ENCODE data around the gene NUDT22.
"Not testable (repeated sequence)": the region's sequence is repeated elsewhere in the genome, so short reads cannot be mapped to it uniquely, and the experiment has no call there.

NUDT22 gene

GRCh38 chr11:64237484-64237951 lies 11.4 kb downstream of the NUDT22 start:
- Histone ChIP-seq H3K36me3 (replicated peaks) (peaks cover 21% of the 10 kb centered on the region), H3K4me3 (no peak overlapping the region), H3K4me1 (peaks cover 23% of the 10 kb centered on the region), H3K9me3 (no peaks in the 10 kb centered on the region), H3K27me3 (ENCODE audit: low read depth) (no peaks in the 10 kb centered on the region)
- in situ Hi-C loops (cut with MboI; ENCODE audit: low sequenced_read_pairs), result no loop called here
- DNase-seq (ENCODE audit: low spot score in 2 of 2), result no peak

DNA sequence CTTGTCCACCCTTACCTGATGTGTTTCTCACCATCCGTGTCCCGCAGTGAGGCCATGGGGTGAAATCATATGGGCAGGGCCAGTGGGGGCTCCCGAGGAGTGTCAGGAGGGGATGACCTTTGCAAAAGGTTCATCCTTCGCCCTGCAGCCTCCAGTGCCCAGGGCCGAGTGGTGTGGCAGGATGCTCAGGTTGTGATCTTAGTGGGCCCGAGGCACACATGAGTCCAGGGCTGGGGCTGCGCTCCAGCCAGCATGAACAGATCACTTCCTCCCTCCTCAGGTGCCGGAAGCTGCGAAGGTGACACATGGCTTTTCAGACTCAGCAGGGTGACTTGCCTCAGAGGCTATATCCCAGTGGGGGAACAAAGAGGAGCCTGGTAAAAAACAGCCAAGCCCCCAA lies 12.0 kb downstream of the NUDT22 start:
- H3K27me3 ChIP-seq (ENCODE audit: low read depth), result no peaks in the 10 kb centered on the region
- H3K9me3 ChIP-seq, result no peaks in the 10 kb centered on the region
- peaks cover 26% of the 10 kb centered on the region for H3K4me1 ChIP-seq
- no peak for DNase-seq (ENCODE audit: low spot score in 2 of 2)
- H3K36me3 ChIP-seq (replicated peaks), result peaks cover 26% of the 10 kb centered on the region
- in situ Hi-C loops (cut with MboI; ENCODE audit: low sequenced_read_pairs), result no loop called here
- no peak overlapping the region for H3K4me3 ChIP-seq

GRCh38 chr11:64238999-64239398 lies 12.9 kb downstream of the NUDT22 start:
- in situ Hi-C loops (cut with MboI; ENCODE audit: low sequenced_read_pairs), result no loop called here
- no peak for DNase-seq (ENCODE audit: low spot score in 2 of 2)
- Histone ChIP-seq H3K36me3 (replicated peaks) (peaks cover 34% of the 10 kb centered on the region), H3K4me1 (peaks cover 23% of the 10 kb centered on the region), H3K27me3 (ENCODE audit: low read depth) (no peaks in the 10 kb centered on the region), H3K9me3 (no peaks in the 10 kb centered on the region), H3K4me3 (no peak overlapping the region)

GRCh38 chr11:64239662-64240434 lies 13.8 kb downstream of the NUDT22 start:
- peaks cover 22% of the 10 kb centered on the region for H3K4me1 ChIP-seq
- in situ Hi-C loops (cut with MboI; ENCODE audit: low sequenced_read_pairs), result no loop called here
- DNase-seq (ENCODE audit: low spot score in 2 of 2), result no peak

GRCh38 chr11:64240435-64241240 lies 14.6 kb downstream of the NUDT22 start, which contains the start of gene FKBP2:
FKBP2 (plus strand) TSS chr11:64241095; CDS start chr11:64242388, 1,293 bp downstream.
- in situ Hi-C loops (cut with MboI; ENCODE audit: low sequenced_read_pairs), result no loop called here
- peak within 1 kb of the TSS; percentile 97 for H3K4me3 ChIP-seq
- H3K36me3 ChIP-seq (replicated peaks), result peaks cover 45% of the 10 kb centered on the region
- no peaks in the 10 kb centered on the region for H3K9me3 ChIP-seq
- DNase-seq (ENCODE audit: low spot score in 2 of 2), result peak; percentile 92 to 97
- no peaks in the 10 kb centered on the region for H3K27me3 ChIP-seq (ENCODE audit: low read depth)
- peaks cover 18% of the 10 kb centered on the region for H3K4me1 ChIP-seq

More at GRCh38 chr11:64239662-64240434, 13.8 kb downstream of the NUDT22 start:
- Histone ChIP-seq H3K4me3 (peak overlapping the region; percentile 97), H3K36me3 (replicated peaks) (peaks cover 38% of the 10 kb centered on the region), H3K9me3 (no peaks in the 10 kb centered on the region), H3K27me3 (ENCODE audit: low read depth) (no peaks in the 10 kb centered on the region)

- Histone ChIP-seq H3K4me1 (peaks cover 18% of the 10 kb centered on the region), H3K9me3 (no peaks in the 10 kb centered on the region), H3K27me3 (ENCODE audit: low read depth) (no peaks in the 10 kb centered on the region), H3K36me3 (replicated peaks) (peaks cover 45% of the 10 kb centered on the region), H3K4me3 (peak overlapping the region; percentile 97)
- in situ Hi-C loops (cut with MboI; ENCODE audit: low sequenced_read_pairs), result no loop called here
- peak in 1 of 2 experiments; percentile 100 for DNase-seq (ENCODE audit: low spot score in 2 of 2)
These were observed 15.1 kb downstream of the NUDT22 start for GRCh38 chr11:64241241-64241490.

DNA sequence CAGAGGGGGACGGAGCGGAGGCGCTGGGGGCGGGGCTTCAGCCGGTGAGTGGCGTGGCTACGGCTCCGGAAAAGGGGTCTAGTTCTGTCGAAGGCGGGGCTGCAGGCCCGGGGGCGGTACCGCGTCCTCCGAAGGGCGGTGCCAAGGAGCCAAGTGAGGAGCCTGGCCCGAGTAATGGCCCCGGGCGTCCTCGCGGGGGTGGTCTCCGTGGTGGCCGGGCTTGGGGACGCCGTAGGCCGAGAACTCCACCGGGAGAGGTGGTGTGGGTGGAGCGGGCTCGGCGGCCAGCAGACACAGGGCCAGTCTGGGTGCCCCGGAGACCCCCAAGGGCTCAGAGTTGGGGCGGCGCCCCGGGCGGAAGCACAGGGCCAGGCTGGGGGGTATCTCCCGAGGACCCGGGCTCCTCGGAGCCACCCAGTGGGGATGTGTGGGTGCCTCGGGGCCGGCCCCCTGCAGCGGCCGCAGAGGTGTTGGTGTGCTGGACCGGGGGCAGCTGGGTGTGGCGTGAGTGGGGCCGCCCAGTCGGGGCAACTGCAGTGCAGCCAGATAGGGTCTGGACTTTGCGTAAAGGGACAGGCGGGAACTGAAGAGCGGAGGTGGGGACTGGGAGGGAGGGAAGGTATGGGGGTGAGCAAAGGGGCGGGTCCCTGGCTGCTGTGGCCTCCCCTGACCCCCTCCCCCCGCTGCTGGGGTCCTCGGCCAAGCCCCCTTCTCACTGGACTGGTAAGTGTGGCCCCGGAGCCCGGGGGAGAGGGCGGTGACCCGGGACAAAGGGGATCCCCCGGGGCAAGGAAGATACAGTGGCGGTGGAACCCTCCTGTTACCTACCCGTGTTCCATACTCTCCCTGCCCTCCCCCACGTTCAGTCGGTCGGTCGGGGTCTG lies 15.7 kb downstream of the NUDT22 start:
- H3K27me3 ChIP-seq (ENCODE audit: low read depth), result no peaks in the 10 kb centered on the region
- H3K4me3 ChIP-seq, result peak overlapping the region; percentile 97
- no peaks in the 10 kb centered on the region for H3K9me3 ChIP-seq
- peaks cover 45% of the 10 kb centered on the region for H3K36me3 ChIP-seq (replicated peaks)
- DNase-seq (ENCODE audit: low spot score in 2 of 2), result peak; percentile 77 to 97
- peaks cover 18% of the 10 kb centered on the region for H3K4me1 ChIP-seq
- in situ Hi-C loops (cut with MboI; ENCODE audit: low sequenced_read_pairs), result no loop called here

DNA sequence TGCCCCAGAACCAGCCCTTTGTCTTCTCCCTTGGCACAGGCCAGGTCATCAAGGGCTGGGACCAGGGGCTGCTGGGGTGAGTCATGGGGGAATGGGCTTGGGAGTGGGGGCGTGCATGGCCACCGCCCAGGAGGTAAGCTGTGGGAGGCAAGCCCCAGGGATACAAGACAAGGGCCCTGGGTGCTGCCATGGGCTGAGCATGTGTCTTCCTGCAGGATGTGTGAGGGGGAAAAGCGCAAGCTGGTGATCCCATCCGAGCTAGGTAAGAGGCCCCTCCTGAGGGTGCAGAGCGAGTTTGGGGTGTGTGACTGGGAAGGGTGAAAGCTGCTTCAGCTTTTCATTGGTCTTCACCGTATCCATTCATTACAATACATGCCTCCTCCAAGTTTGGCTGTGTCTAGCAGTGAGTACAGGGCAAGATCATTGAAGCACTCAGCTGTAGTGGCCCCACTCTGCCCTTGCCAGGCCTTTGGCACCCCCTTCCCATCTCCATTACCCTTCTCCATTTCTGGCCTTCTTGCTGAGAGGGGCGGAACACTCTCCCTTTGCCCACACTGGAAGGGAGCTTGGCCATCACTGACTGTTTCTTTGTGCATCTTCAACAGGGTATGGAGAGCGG lies 17.3 kb downstream of the NUDT22 start:
- Histone ChIP-seq H3K27me3 (ENCODE audit: low read depth) (no peaks in the 10 kb centered on the region), H3K4me1 (peaks cover 22% of the 10 kb centered on the region), H3K9me3 (no peaks in the 10 kb centered on the region), H3K36me3 (replicated peaks) (peaks cover 37% of the 10 kb centered on the region), H3K4me3 (peak overlapping the region; percentile 97; the same call in 1 of the 2 replicates)
- DNase-seq (ENCODE audit: low spot score in 2 of 2), result no peak
- in situ Hi-C loops (cut with MboI; ENCODE audit: low sequenced_read_pairs), result no loop called here

- H3K4me3 ChIP-seq, result no peak overlapping the region
- peaks cover 22% of the 10 kb centered on the region for H3K4me1 ChIP-seq
- no peaks in the 10 kb centered on the region for H3K9me3 ChIP-seq
- in situ Hi-C loops (cut with MboI; ENCODE audit: low sequenced_read_pairs), result no loop called here
- peaks cover 34% of the 10 kb centered on the region for H3K36me3 ChIP-seq (replicated peaks)
- no peak for DNase-seq (ENCODE audit: low spot score in 2 of 2)
- H3K27me3 ChIP-seq (ENCODE audit: low read depth), result no peaks in the 10 kb centered on the region
These were observed 18.0 kb downstream of the NUDT22 start for GRCh38 chr11:64244107-64244506.

- H3K9me3 ChIP-seq, result no peaks in the 10 kb centered on the region
- H3K27me3 ChIP-seq (ENCODE audit: low read depth), result no peaks in the 10 kb centered on the region
- peaks cover 19% of the 10 kb centered on the region for H3K4me1 ChIP-seq
- in situ Hi-C loops (cut with MboI; ENCODE audit: low sequenced_read_pairs), result no loop called here
- H3K36me3 ChIP-seq (replicated peaks), result peaks cover 34% of the 10 kb centered on the region
- H3K4me3 ChIP-seq, result peak overlapping the region; percentile 78
- DNase-seq (ENCODE audit: low spot score in 2 of 2), result no peak
These were observed 18.9 kb downstream of the NUDT22 start for GRCh38 chr11:64244966-64245365.

DNA sequence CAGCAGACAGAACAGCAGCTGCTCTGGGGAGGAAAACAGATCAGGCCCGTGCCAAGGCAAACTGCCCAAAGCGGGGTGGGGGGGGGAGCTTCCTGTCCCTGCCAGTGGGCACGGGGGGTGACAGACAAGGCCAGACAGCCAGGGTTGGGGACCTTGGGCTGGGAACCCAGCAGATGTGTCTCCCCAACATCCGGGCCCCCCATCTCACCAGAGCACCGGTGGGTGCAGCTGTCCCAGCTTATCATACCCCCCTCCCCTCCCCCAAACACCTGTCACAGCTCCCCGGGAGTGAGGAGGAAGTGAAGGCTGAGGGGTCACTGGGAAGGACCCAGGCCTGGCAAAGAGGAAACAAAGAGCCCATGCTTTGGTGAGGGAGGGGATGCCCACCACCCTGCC lies 19.3 kb downstream of the NUDT22 start:
- in situ Hi-C loops (cut with MboI; ENCODE audit: low sequenced_read_pairs), result no loop called here
- Histone ChIP-seq H3K9me3 (no peaks in the 10 kb centered on the region), H3K36me3 (replicated peaks) (peaks cover 30% of the 10 kb centered on the region), H3K4me1 (peaks cover 16% of the 10 kb centered on the region), H3K4me3 (peak overlapping the region; percentile 78), H3K27me3 (ENCODE audit: low read depth) (no peaks in the 10 kb centered on the region)
- DNase-seq (ENCODE audit: low spot score in 2 of 2), result no peak

GRCh38 chr11:64245797-64246620 lies 19.9 kb downstream of the NUDT22 start:
- Histone ChIP-seq H3K4me1 (peaks cover 20% of the 10 kb centered on the region), H3K36me3 (replicated peaks) (peaks cover 28% of the 10 kb centered on the region), H3K9me3 (no peaks in the 10 kb centered on the region), H3K27me3 (ENCODE audit: low read depth) (no peaks in the 10 kb centered on the region), H3K4me3 (peak overlapping the region; percentile 78)
- DNase-seq (ENCODE audit: low spot score in 2 of 2), result peak; percentile 11 to 68
- in situ Hi-C loops (cut with MboI; ENCODE audit: low sequenced_read_pairs), result no loop called here

- DNase-seq (ENCODE audit: low spot score in 2 of 2); in situ Hi-C loops (cut with MboI; ENCODE audit: low sequenced_read_pairs); H3K9me3 ChIP-seq; H3K27me3 ChIP-seq (ENCODE audit: low read depth): not testable (repeated sequence)
- Histone ChIP-seq H3K36me3 (replicated peaks) (peaks cover 27% of the 10 kb centered on the region), H3K4me3 (peak overlapping the region; percentile 78), H3K4me1 (peaks cover 20% of the 10 kb centered on the region)
These were observed 20.5 kb downstream of the NUDT22 start for GRCh38 chr11:64246621-64246870.
